H1 (cell line): Measurements from ENCODE around the gene ST8SIA4. TPM values are rescaled to one million over a fixed set of nuclear protein-coding genes. Genes with fewer than 3 reads are reported as not detected.

Experiments used
- CTCF ChIA-PET: fragments of 300-600 bp; sonication (Branson Sonifier 250); formaldehyde crosslinking; loops from one replicate; lab custom pipeline; 2021; ENCODE audit not compliant: partially characterized antibody; lab: Charles Lee
- POLR2A ChIA-PET: fragments of 300-600 bp; sonication (Branson Sonifier 250); formaldehyde crosslinking; loops from one replicate; lab custom pipeline; 2021; ENCODE audit warnings: inconsistent platforms; ENCODE audit not compliant: partially characterized antibody; lab: Charles Lee
- DNase-seq, 2 experiments: peaks; one replicate each; pipeline versions ENCODE4 v3.0.0 to v3.0.0-alpha.2; 2010 to 2022; ENCODE audit warnings: low spot score in 2 of 2, low read depth in 1 of 2, mixed read lengths in 1 of 2
- FAIRE-seq: peaks from 2 replicates; lab custom pipeline; 2011; peaks lifted over from hg19 to GRCh38; lab: Jason Lieb, UNC
- H2AFZ ChIP-seq: 2 replicates; pipeline ENCODE4 v1.8.1; 2012; ENCODE audit warnings: low read length, inconsistent platforms
- H2AK5ac ChIP-seq: 2 replicates; pipeline ENCODE4 v1.6.1; 2013; ENCODE audit warnings: low read depth, low read length
- H2BK120ac ChIP-seq: replicated peaks from 2 replicates; pipeline ENCODE3; 2013; ENCODE audit warnings: low read depth, low read length, inconsistent platforms
- H2BK12ac ChIP-seq: 2 replicates; pipeline ENCODE4 v1.6.1; 2013; ENCODE audit warnings: low read depth, low read length
- H2BK15ac ChIP-seq: 2 replicates; pipeline ENCODE4 v1.6.1; 2013; ENCODE audit warnings: low read length
- H2BK20ac ChIP-seq: 2 replicates; pipeline ENCODE4 v1.6.1; 2013; ENCODE audit warnings: low read length
- H2BK5ac ChIP-seq: 2 replicates; pipeline ENCODE4 v1.6.1; 2013; ENCODE audit warnings: low read depth, low read length
- H3K14ac ChIP-seq: 2 replicates; pipeline ENCODE4 v1.6.1; 2013; ENCODE audit warnings: inconsistent platforms; ENCODE audit not compliant: insufficient read length
- H3K18ac ChIP-seq: 2 replicates; pipeline ENCODE4 v1.6.1; 2013; ENCODE audit warnings: low read length; ENCODE audit errors: extremely low read depth
- H3K23ac ChIP-seq: 2 replicates; pipeline ENCODE4 v1.6.1; 2013; ENCODE audit warnings: inconsistent platforms; ENCODE audit not compliant: insufficient read length
- H3K23me2 ChIP-seq: 2 replicates; pipeline ENCODE4 v1.6.1; 2013; ENCODE audit warnings: low read depth, low read length
- H3K27ac ChIP-seq: 2 replicates; pipeline ENCODE4 v1.6.1; 2011; ENCODE audit warnings: low read depth, low read length, inconsistent platforms
- H3K27me3 ChIP-seq, 4 experiments: replicated peaks in 1 of 4; 1 replicate in 1 of 4; 2 replicates in 3 of 4; pipeline versions ENCODE4 v1.6.1 to v1.8.1; 2011 to 2013; ENCODE audit warnings: low read length in 3 of 4, mild to moderate bottlenecking in 3 of 4, inconsistent platforms in 2 of 4, mixed read lengths in 2 of 4, moderate library complexity in 1 of 4; ENCODE audit not compliant: control insufficient read depth in 3 of 4, insufficient read depth in 3 of 4; ENCODE audit errors: extremely low read depth in 1 of 4
- H3K36me3 ChIP-seq, 4 experiments: 2 replicates each; pipeline versions ENCODE4 v1.6.1 to v1.8.1; 2011 to 2013; ENCODE audit warnings: mild to moderate bottlenecking in 4 of 4, low read length in 3 of 4, moderate library complexity in 2 of 4, control low read depth in 1 of 4, inconsistent platforms in 1 of 4; ENCODE audit not compliant: insufficient read depth in 4 of 4, control insufficient read depth in 2 of 4
- H3K4ac ChIP-seq: replicated peaks from 2 replicates; pipeline ENCODE3; 2013; ENCODE audit warnings: low read length, low read depth, mixed read lengths, inconsistent platforms; ENCODE audit not compliant: insufficient read length
- H3K4me1 ChIP-seq, 4 experiments: replicated peaks in 1 of 4; 1 replicate in 1 of 4; 2 replicates in 3 of 4; pipeline versions ENCODE4 v1.6.1 to v1.8.1; 2011 to 2013; ENCODE audit warnings: low read length in 3 of 4, inconsistent platforms in 2 of 4, mixed read lengths in 1 of 4; ENCODE audit not compliant: insufficient read depth in 4 of 4, control insufficient read depth in 3 of 4
- H3K4me2 ChIP-seq, 2 experiments: 2 replicates each; pipeline versions ENCODE4 v1.6.1 to v1.8.1; 2011 to 2013; ENCODE audit warnings: low read depth in 2 of 2, low read length in 2 of 2, control low read depth in 1 of 2, inconsistent platforms in 1 of 2, mild to moderate bottlenecking in 1 of 2; ENCODE audit not compliant: insufficient read depth in 1 of 2
- H3K4me3 ChIP-seq, 4 experiments: fragments of 200-600, 300-600 bp in 1 of 4; sonication (generic), shearing (Covaris generic), sonication (Bioruptor Twin) in 1 of 4; 2 replicates each; pipeline versions ENCODE4 v1.5.1 to v1.8.1; 2011 to 2016; ENCODE audit warnings: low read length in 4 of 4, low read depth in 3 of 4, control low read depth in 2 of 4, inconsistent platforms in 2 of 4, mild to moderate bottlenecking in 2 of 4, mixed read lengths in 1 of 4, moderate library complexity in 1 of 4; ENCODE audit not compliant: insufficient read depth in 2 of 4; ENCODE audit errors: extremely low read depth in 1 of 4
- H3K56ac ChIP-seq: replicated peaks from 2 replicates; pipeline ENCODE3; 2013; ENCODE audit warnings: low read depth, mild to moderate bottlenecking, mixed read lengths, low read length, inconsistent platforms; ENCODE audit not compliant: insufficient read length
- H3K79me1 ChIP-seq: 2 replicates; pipeline ENCODE4 v1.6.1; 2013; ENCODE audit warnings: low read depth, low read length, control low read depth
- H3K79me2 ChIP-seq, 2 experiments: 2 replicates each; pipeline versions ENCODE4 v1.6.1 to v1.8.1; 2012 to 2013; ENCODE audit warnings: low read length in 2 of 2, mild to moderate bottlenecking in 2 of 2, inconsistent platforms in 1 of 2; ENCODE audit not compliant: insufficient read depth in 2 of 2, control insufficient read depth in 1 of 2
- H3K9ac ChIP-seq, 4 experiments: replicated peaks in 1 of 4; 1 replicate in 1 of 4; 2 replicates in 3 of 4; pipeline versions ENCODE4 v1.6.1 to v1.8.1; 2011 to 2013; ENCODE audit warnings: low read depth in 3 of 4, low read length in 3 of 4, control low read depth in 2 of 4, mild to moderate bottlenecking in 2 of 4, moderate library complexity in 2 of 4, inconsistent platforms in 1 of 4; ENCODE audit errors: extremely low read depth in 1 of 4
- H3K9me3 ChIP-seq, 2 experiments: 2 replicates each; pipeline versions ENCODE4 v1.6.1 to v1.8.1; 2012 to 2013; ENCODE audit warnings: mild to moderate bottlenecking in 2 of 2, moderate library complexity in 2 of 2, control low read depth in 1 of 2, inconsistent platforms in 1 of 2, low read depth in 1 of 2, low read length in 1 of 2, mixed read lengths in 1 of 2; ENCODE audit not compliant: insufficient read depth in 2 of 2
- H4K20me1 ChIP-seq, 2 experiments: replicated peaks in 1 of 2; 2 replicates each; pipeline versions ENCODE3 to v1.8.1; 2011 to 2013; ENCODE audit warnings: inconsistent platforms in 2 of 2, low read length in 2 of 2, mild to moderate bottlenecking in 1 of 2; ENCODE audit not compliant: insufficient read depth in 2 of 2, control insufficient read depth in 1 of 2
- H4K5ac ChIP-seq: 2 replicates; pipeline ENCODE4 v1.6.1; 2013; ENCODE audit warnings: low read length, low read depth, mixed read lengths, inconsistent platforms; ENCODE audit not compliant: insufficient read length
- H4K8ac ChIP-seq: 2 replicates; pipeline ENCODE4 v1.8.0; 2013; ENCODE audit warnings: mild to moderate bottlenecking, moderate library complexity, low read length, inconsistent platforms; ENCODE audit not compliant: insufficient read depth; ENCODE audit errors: extremely low read depth
- H4K91ac ChIP-seq: replicated peaks from 2 replicates; pipeline ENCODE3; 2013; ENCODE audit warnings: low read length, mixed read lengths, inconsistent platforms; ENCODE audit not compliant: insufficient read length
- CHD2 ChIP-seq: IDR thresholded peaks from 2 replicates; pipeline ENCODE4 v1.6.1; 2012; ENCODE audit warnings: low read length, improper control_type of control experiment
- CREB1 ChIP-seq: IDR thresholded peaks from 2 replicates; pipeline ENCODE4 v1.6.1; 2012; ENCODE audit warnings: inconsistent platforms
- FOSL1 ChIP-seq: IDR thresholded peaks from 2 replicates; pipeline ENCODE4 v1.6.1; 2011; ENCODE audit warnings: mild to moderate bottlenecking, low read depth, low read length, moderate library complexity; ENCODE audit not compliant: insufficient read depth
- GABPA ChIP-seq: IDR thresholded peaks from 2 replicates; pipeline ENCODE4 v1.6.1; 2011; ENCODE audit warnings: mild to moderate bottlenecking, low read length, moderate library complexity, borderline replicate concordance; ENCODE audit not compliant: insufficient read depth
- JUN ChIP-seq: IDR thresholded peaks from 2 replicates; pipeline ENCODE4 v1.6.1; 2011; ENCODE audit warnings: low read depth, mild to moderate bottlenecking, improper control_type of control experiment, low read length
- SIN3A ChIP-seq, 2 experiments: IDR thresholded peaks in 1 of 2; conservative IDR thresholded peaks in 1 of 2; 2 replicates each; pipeline ENCODE4 v1.6.1; 2011 to 2012; ENCODE audit warnings: low read length in 2 of 2, improper control_type of control experiment in 1 of 2, low read depth in 1 of 2, mild to moderate bottlenecking in 1 of 2
- SP1 ChIP-seq: IDR thresholded peaks from 2 replicates; pipeline ENCODE4 v1.6.1; 2011; ENCODE audit warnings: low read depth, low read length
- TAF7 ChIP-seq: optimal IDR thresholded peaks from 2 replicates; pipeline ENCODE3; 2011; ENCODE audit warnings: low read depth, mild to moderate bottlenecking, inconsistent platforms, low read length, moderate library complexity, borderline replicate concordance
- TCF12 ChIP-seq: IDR thresholded peaks from 2 replicates; pipeline ENCODE4 v1.6.1; 2011; ENCODE audit warnings: low read depth, mild to moderate bottlenecking, low read length
- WGBS, 2 experiments: shearing (Covaris generic) in 1 of 2; methylation state at CpG; one replicate each; pipeline versions ENCODE4 v1.1.6 to v1.1.7; 2013 to 2015; ENCODE audit warnings: low lambda C conversion rate in 2 of 2, mixed read lengths in 2 of 2, inconsistent platforms in 1 of 2, low coverage in 1 of 2, missing lambda C conversion rate in 1 of 2; ENCODE audit not compliant: insufficient replicate concordance in 2 of 2, insufficient coverage in 1 of 2, insufficient read length in 1 of 2; ENCODE audit errors: extremely low coverage in 1 of 2, missing lambda C conversion rate in 1 of 2; 5-methylcytosine and 5-hydroxymethylcytosine counted together
- polyA plus RNA-seq, 7 experiments: library from polyadenylated mRNA; depleted of rRNA in 3 of 7; stranded (reverse) in 5 of 7; unstranded in 2 of 7; fragments of >200 nt in 5 of 7; fragments of 200-250 nt in 2 of 7; gene quantifications; 1 replicate in 5 of 7; 2 replicates in 1 of 7; 4 replicates in 1 of 7; pipeline versions ENCODE4 v1.2.1 to v1.2.3, GENCODE V29; 2011 to 2013; ENCODE audit warnings: missing spikeins in 2 of 7, mixed read lengths in 2 of 7
- total RNA-seq: library from RNA; stranded (reverse); fragmentation: NEBNext Ultra II Directional; extraction: Animal tissue kit (Norgen Biotek cat#: 25700); gene quantifications from 2 replicates; pipeline ENCODE4 v1.2.1, GENCODE V29; 2021

Gene ST8SIA4
- total and polyA plus RNA-seq, 2 of the 8 experiments (the other 6 are each of a cell fraction or from before 2014, with no cell fraction given), result 0.08 to 0.50 TPM

DNA sequence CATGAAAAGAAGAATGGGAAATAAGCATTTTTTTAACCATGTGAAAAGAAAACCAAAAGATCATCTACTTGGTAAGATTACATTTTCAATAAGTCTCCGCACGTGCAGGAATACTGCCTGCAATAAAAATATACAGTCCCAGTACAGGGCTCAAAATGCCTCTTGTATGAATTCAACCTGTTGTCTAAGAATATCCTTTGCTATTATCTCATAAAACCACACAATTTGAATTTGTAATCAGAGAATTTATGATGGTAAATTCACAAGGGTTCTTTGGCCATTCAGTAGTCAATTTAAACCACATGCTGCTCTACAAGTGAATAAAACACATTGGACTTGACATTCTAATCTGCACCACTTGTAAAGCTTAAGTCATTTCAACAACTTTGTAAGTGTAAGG, 46.6 kb downstream of the ST8SIA4 start:
- Histone ChIP-seq H4K8ac (no peak overlapping the region), H2BK15ac (no peak overlapping the region), H2BK120ac (no peak overlapping the region), H3K36me3 (no peaks in the 10 kb centered on the region), H3K4ac (no peak overlapping the region), H2AK5ac (no peak overlapping the region), H3K23ac (no peak overlapping the region), H3K23me2 (no peaks in the 10 kb centered on the region), H3K79me2 (no peaks in the 10 kb centered on the region), H2BK20ac (no peak overlapping the region), H4K5ac (no peak overlapping the region), H3K56ac (no peak overlapping the region), H4K20me1 (no peaks in the 10 kb centered on the region), H2BK5ac (no peak overlapping the region), H3K18ac (no peak overlapping the region), H3K4me1 (no peaks in the 10 kb centered on the region), H3K4me2 (no peak overlapping the region), H3K9me3 (no peaks in the 10 kb centered on the region), H3K14ac (no peak overlapping the region), H4K91ac (no peak overlapping the region), H2AFZ (no peak overlapping the region), H3K27me3 (no peaks in the 10 kb centered on the region), H3K79me1 (no peaks in the 10 kb centered on the region), H2BK12ac (no peak overlapping the region), H3K4me3 (no peak overlapping the region), H3K9ac (no peak overlapping the region), H3K27ac (no peak overlapping the region)
- FAIRE-seq (no peak), DNase-seq (no peak)
- TF ChIP-seq GABPA (no peak), SIN3A (conservative IDR thresholded peaks at IDR 0.05 in 1 of 2, IDR thresholded peaks at IDR 0.05 in 1 of 2; ENCODE audit: low read depth in 1 of 2, low read length in 2 of 2) (no peak), CHD2 (no peak), TAF7 (no peak), CREB1 (no peak), FOSL1 (no peak), JUN (no peak), SP1 (no peak), TCF12 (no peak)
- POLR2A ChIA-PET, result no interaction called here
- 92% methylated on average over 2 of the region's 2 CpGs; no CpG with 5 or more reads in 1 of the 2 experiments for WGBS, 2 experiments
- CTCF ChIA-PET, result interaction anchor here (1.6 kb wide), 1 partner anchor 44 kb away, joined by 4 read pairs; no protein-coding TSS in a partner anchor
